WERI-Rb-1 (cell line): ENCODE results near the gene MYZAP.
A peak's percentile ranks its signal among the peaks of the same experiment; 100 is the strongest.

Experiments
- DNase-seq: peaks from one replicate; pipeline ENCODE4 v3.0.0-alpha.2; 2020
- H3K27ac ChIP-seq: fragments of 250-450 bp; sonication (Bioruptor Pico); 2 replicates; pipeline ENCODE4 v1.5.1; 2020; ENCODE audit warnings: mild to moderate bottlenecking, moderate library complexity
- H3K27me3 ChIP-seq: fragments of 250-450 bp; sonication (Bioruptor Pico); 2 replicates; pipeline ENCODE4 v1.5.1; 2021; ENCODE audit warnings: mild to moderate bottlenecking, low read depth, moderate library complexity; ENCODE audit not compliant: insufficient read depth, severe bottlenecking
- H3K36me3 ChIP-seq: fragments of 250-450 bp; sonication (Bioruptor Pico); 2 replicates; pipeline ENCODE4 v1.5.1; 2020; ENCODE audit warnings: mild to moderate bottlenecking, moderate library complexity
- H3K4me3 ChIP-seq: 2 replicates; pipeline ENCODE4 v1.5.1; 2011; ENCODE audit warnings: low read depth, mild to moderate bottlenecking, control low read depth, low read length
- H3K9me3 ChIP-seq: fragments of 250-450 bp; sonication (Bioruptor Pico); 2 replicates; pipeline ENCODE4 v1.5.1; 2021; ENCODE audit warnings: mild to moderate bottlenecking, moderate library complexity; ENCODE audit not compliant: severe bottlenecking
- CTCF ChIP-seq: IDR thresholded peaks from 2 replicates; pipeline ENCODE4 v1.5.1; 2011; ENCODE audit warnings: low read depth, mild to moderate bottlenecking, control low read depth, inconsistent platforms, low read length

The MYZAP gene

GRCh38 chr15:57556040-57556439 is 35.7 kb upstream of the MYZAP start:
- no peaks in the 10 kb centered on the region for H3K36me3 ChIP-seq
- H3K4me3 ChIP-seq = no peak overlapping the region
- DNase-seq = no peak
- no peak for TF ChIP-seq CTCF
- peaks cover 11% of the 10 kb centered on the region for H3K9me3 ChIP-seq
- H3K27ac ChIP-seq = peak overlapping the region; percentile 96
- no peaks in the 10 kb centered on the region for H3K27me3 ChIP-seq

GRCh38 chr15:57557267-57557666 is 34.4 kb upstream of the MYZAP start:
- no peak overlapping the region for H3K4me3 ChIP-seq
- TF ChIP-seq CTCF = no peak

GRCh38 chr15:57557810-57558209 is 33.9 kb upstream of the MYZAP start:
- H3K9me3 ChIP-seq = peaks cover 11% of the 10 kb centered on the region
- H3K27ac ChIP-seq = no peak overlapping the region
- no peaks in the 10 kb centered on the region for H3K27me3 ChIP-seq
- DNase-seq = no peak
- H3K4me3 ChIP-seq = no peak overlapping the region
- H3K36me3 ChIP-seq = no peaks in the 10 kb centered on the region
- TF ChIP-seq CTCF = no peak

More at GRCh38 chr15:57557267-57557666, 34.4 kb upstream of the MYZAP start:
- Histone ChIP-seq H3K27ac (no peak overlapping the region), H3K9me3 (peaks cover 11% of the 10 kb centered on the region), H3K36me3 (no peaks in the 10 kb centered on the region), H3K27me3 (no peaks in the 10 kb centered on the region)
- peak; percentile 41 for DNase-seq

GRCh38 chr15:57559875-57560274 is 31.8 kb upstream of the MYZAP start:
- no peak overlapping the region for H3K27ac ChIP-seq
- H3K36me3 ChIP-seq = no peaks in the 10 kb centered on the region
- no peaks in the 10 kb centered on the region for H3K27me3 ChIP-seq
- TF ChIP-seq CTCF = peak; percentile 86
- no peak overlapping the region for H3K4me3 ChIP-seq
- peak; percentile 83 for DNase-seq
- peaks cover 11% of the 10 kb centered on the region for H3K9me3 ChIP-seq

GRCh38 chr15:57561041-57561711 is 30.5 kb upstream of the MYZAP start:
- Histone ChIP-seq H3K4me3 (no peak overlapping the region), H3K36me3 (no peaks in the 10 kb centered on the region), H3K27me3 (no peaks in the 10 kb centered on the region), H3K27ac (no peak overlapping the region), H3K9me3 (peaks cover 11% of the 10 kb centered on the region)
- peak; percentile 73 for TF ChIP-seq CTCF
- peak; percentile 69 for DNase-seq

- H3K27me3 ChIP-seq = no peaks in the 10 kb centered on the region
- no peak overlapping the region for H3K4me3 ChIP-seq
- peaks cover 6% of the 10 kb centered on the region for H3K9me3 ChIP-seq
- no peak for TF ChIP-seq CTCF
- H3K27ac ChIP-seq = no peak overlapping the region
- H3K36me3 ChIP-seq = no peaks in the 10 kb centered on the region
- DNase-seq = no peak
Observed at GRCh38 chr15:57562196-57562769, 29.4 kb upstream of the MYZAP start.
